Measurements from ENCODE around the gene MB21D2.
"Not testable (repeated sequence)": the region's sequence is repeated elsewhere in the genome, so short reads cannot be mapped to it uniquely, and the experiment has no call there.

Gene MB21D2

GRCh38 chr3:192802957-192803899, 114.4 kb downstream of the MB21D2 start:
- DNase-seq (ENCODE audit: low read depth in 2 of 2), result no peak

- no peak for DNase-seq (ENCODE audit: low read depth in 2 of 2)
Measured at GRCh38 chr3:192801985-192802384, 115.7 kb downstream of the MB21D2 start.

GRCh38 chr3:192799721-192800120, 117.9 kb downstream of the MB21D2 start:
- DNase-seq (ENCODE audit: low read depth in 2 of 2), result no peak

GRCh38 chr3:192795021-192795420, 122.6 kb downstream of the MB21D2 start:
- DNase-seq (ENCODE audit: low read depth in 2 of 2), result no peak

- no peak for DNase-seq (ENCODE audit: low read depth in 2 of 2)
Measured at GRCh38 chr3:192794216-192794615, 123.4 kb downstream of the MB21D2 start.

GRCh38 chr3:192788816-192789515, 128.7 kb downstream of the MB21D2 start:
- not testable (repeated sequence) for DNase-seq (ENCODE audit: low read depth in 2 of 2)

GRCh38 chr3:192778508-192778907, 139.1 kb downstream of the MB21D2 start:
- no peak for DNase-seq (ENCODE audit: low read depth in 2 of 2)

- not testable (repeated sequence) for DNase-seq (ENCODE audit: low read depth in 2 of 2)
Measured at GRCh38 chr3:192774341-192774740, 143.3 kb downstream of the MB21D2 start.

- DNase-seq (ENCODE audit: low read depth in 2 of 2), result no peak
Measured at GRCh38 chr3:192772240-192772894, 145.3 kb downstream of the MB21D2 start.

GRCh38 chr3:192758654-192759053, 159.0 kb downstream of the MB21D2 start:
- DNase-seq (ENCODE audit: low read depth in 2 of 2), result no peak

GRCh38 chr3:192751148-192751547, 166.5 kb downstream of the MB21D2 start:
- DNase-seq (ENCODE audit: low read depth in 2 of 2), result no peak

- DNase-seq (ENCODE audit: low read depth in 2 of 2), result no peak
Measured at GRCh38 chr3:192750201-192750600, 167.5 kb downstream of the MB21D2 start.

- DNase-seq (ENCODE audit: low read depth in 2 of 2), result no peak
Measured at GRCh38 chr3:192747746-192748145, 169.9 kb downstream of the MB21D2 start.

GRCh38 chr3:192747145-192747544, 170.5 kb downstream of the MB21D2 start:
- DNase-seq (ENCODE audit: low read depth in 2 of 2), result no peak

Measured in stimulated activated CD8-positive, alpha-beta memory T cell treated with anti-CD3 and anti-CD28 coated beads, Interleukin-7, amount 100 ng/mL, for 4 hours (primary cell).